ENCODE measurements around the gene CYB5A.

Gene CYB5A

GRCh38 chr18:74276609-74277008, 15.2 kb downstream of the CYB5A start:
- DNase-seq (ENCODE audit: low read depth in 2 of 2) = no peak

GRCh38 chr18:74275736-74276135, 16.0 kb downstream of the CYB5A start:
- no peak for DNase-seq (ENCODE audit: low read depth in 2 of 2)

- no peak for DNase-seq (ENCODE audit: low read depth in 2 of 2)
Observed at GRCh38 chr18:74274700-74275099, 17.1 kb downstream of the CYB5A start.

GRCh38 chr18:74273394-74273793, 18.4 kb downstream of the CYB5A start:
- no peak for DNase-seq (ENCODE audit: low read depth in 2 of 2)

GRCh38 chr18:74271635-74272034, 20.1 kb downstream of the CYB5A start:
- DNase-seq (ENCODE audit: low read depth in 2 of 2) = no peak

GRCh38 chr18:74268933-74269620, 22.7 kb downstream of the CYB5A start:
- DNase-seq (ENCODE audit: low read depth in 2 of 2) = no peak

- DNase-seq (ENCODE audit: low read depth in 2 of 2) = no peak
Observed at GRCh38 chr18:74268175-74268574, 23.6 kb downstream of the CYB5A start.

GRCh38 chr18:74266161-74266560, 25.6 kb downstream of the CYB5A start:
- DNase-seq (ENCODE audit: low read depth in 2 of 2) = no peak

GRCh38 chr18:74265546-74266098, 26.1 kb downstream of the CYB5A start:
- no peak for DNase-seq (ENCODE audit: low read depth in 2 of 2)

- no peak for DNase-seq (ENCODE audit: low read depth in 2 of 2)
Observed at GRCh38 chr18:74264303-74265020, 27.3 kb downstream of the CYB5A start.

- no peak for DNase-seq (ENCODE audit: low read depth in 2 of 2)
Observed at GRCh38 chr18:74261053-74261713, 30.6 kb downstream of the CYB5A start.

- DNase-seq (ENCODE audit: low read depth in 2 of 2) = no peak
Observed at GRCh38 chr18:74259347-74259746, 32.4 kb downstream of the CYB5A start.

- no peak for DNase-seq (ENCODE audit: low read depth in 2 of 2)
Observed at GRCh38 chr18:74257083-74257482, 34.7 kb downstream of the CYB5A start.

- no peak for DNase-seq (ENCODE audit: low read depth in 2 of 2)
Observed at GRCh38 chr18:74256190-74256589, 35.6 kb downstream of the CYB5A start.

- no peak for DNase-seq (ENCODE audit: low read depth in 2 of 2)
Observed at GRCh38 chr18:74255131-74255616, 36.6 kb downstream of the CYB5A start.

GRCh38 chr18:74252039-74252395, 39.7 kb downstream of the CYB5A start:
- DNase-seq (ENCODE audit: low read depth in 2 of 2) = no peak

- no peak for DNase-seq (ENCODE audit: low read depth in 2 of 2)
Observed at GRCh38 chr18:74251297-74252038, 40.3 kb downstream of the CYB5A start.

- no peak for DNase-seq (ENCODE audit: low read depth in 2 of 2)
Observed at GRCh38 chr18:74250131-74250530, 41.6 kb downstream of the CYB5A start.

GRCh38 chr18:74249181-74249968, 42.4 kb downstream of the CYB5A start:
- no peak for DNase-seq (ENCODE audit: low read depth in 2 of 2)

GRCh38 chr18:74248595-74248994, 43.2 kb downstream of the CYB5A start:
- DNase-seq (ENCODE audit: low read depth in 2 of 2) = no peak

GRCh38 chr18:74248189-74248588, 43.6 kb downstream of the CYB5A start:
- DNase-seq (ENCODE audit: low read depth in 2 of 2) = no peak

All from stimulated activated CD4-positive, alpha-beta T cell treated with anti-CD3 and anti-CD28 coated beads, Interleukin-12 subunit alpha, Interleukin-12 subunit beta, amount 100 ng/mL, for 24 hours (primary cell).